HepG2 (cell line): Measurements from ENCODE around the gene TTLL1. TPM values are rescaled to one million over a fixed set of nuclear protein-coding genes. Genes with fewer than 3 reads are reported as not detected.
A peak's percentile ranks its signal among the peaks of the same experiment; 100 is the strongest.

Source experiments
- CHCHD3 ChIP-seq: sonication (generic); formaldehyde crosslinking; IDR thresholded peaks from 2 replicates; pipeline ENCODE4 v1.8.0; 2022; ENCODE audit warnings: mild to moderate bottlenecking, missing genetic modification reagents, moderate library complexity
- DNMT1 ChIP-seq: sonication (generic); formaldehyde crosslinking; IDR thresholded peaks from 2 replicates; pipeline ENCODE4 v1.5.1; 2020; ENCODE audit warnings: mild to moderate bottlenecking, missing genetic modification reagents
- GLI4 ChIP-seq: sonication (generic); formaldehyde crosslinking; IDR thresholded peaks from 2 replicates; pipeline ENCODE4 v1.5.1; 2020; ENCODE audit warnings: missing genetic modification reagents, mild to moderate bottlenecking, moderate library complexity, borderline replicate concordance
- MXD3 ChIP-seq: IDR thresholded peaks from 2 replicates; pipeline ENCODE4 v1.6.1; 2016; ENCODE audit warnings: mild to moderate bottlenecking, missing biosample characterization, missing genetic modification reagents
- NR0B2 ChIP-seq: sonication (generic); formaldehyde crosslinking; IDR thresholded peaks from 2 replicates; pipeline ENCODE4 v1.4.0; 2020; ENCODE audit warnings: mild to moderate bottlenecking, missing genetic modification reagents
- NR2F1 ChIP-seq, 2 experiments: fragments of 450-650 bp in 1 of 2; formaldehyde crosslinking in 1 of 2; IDR thresholded peaks; 2 replicates each; pipeline versions ENCODE4 v1.5.0 to v1.6.1; 2016 to 2020; ENCODE audit warnings: mild to moderate bottlenecking in 1 of 2, missing compliant biosample characterization in 1 of 2, missing genetic modification reagents in 1 of 2, moderate library complexity in 1 of 2
- NRL ChIP-seq: sonication (generic); formaldehyde crosslinking; IDR thresholded peaks from 2 replicates; pipeline ENCODE4 v1.5.0; 2020; ENCODE audit warnings: missing genetic modification reagents, mild to moderate bottlenecking, moderate library complexity, borderline replicate concordance
- SMARCC2 ChIP-seq: fragments of 450-650 bp; IDR thresholded peaks from 2 replicates; pipeline ENCODE4 v1.6.1; 2017; ENCODE audit warnings: antibody characterized with exemption, mild to moderate bottlenecking
- ZBTB40 ChIP-seq, 2 experiments: fragments of 450-650 bp in 1 of 2; sonication (generic) in 1 of 2; formaldehyde crosslinking in 1 of 2; IDR thresholded peaks; 2 replicates each; pipeline versions ENCODE4 v1.6.1 to v1.8.0; 2016 to 2022; ENCODE audit warnings: antibody characterized with exemption in 1 of 2, mild to moderate bottlenecking in 1 of 2, missing genetic modification reagents in 1 of 2
- ZNF20 ChIP-seq: sonication (generic); formaldehyde crosslinking; IDR thresholded peaks from 2 replicates; pipeline ENCODE4 v1.4.0; 2020; ENCODE audit warnings: mild to moderate bottlenecking, moderate library complexity, missing genetic modification reagents
- ZNF337 ChIP-seq: sonication (generic); formaldehyde crosslinking; IDR thresholded peaks from 2 replicates; pipeline ENCODE4 v1.5.1; 2020; ENCODE audit warnings: missing genetic modification reagents, low read depth, mild to moderate bottlenecking, borderline replicate concordance
- ZNF354B ChIP-seq: sonication (generic); formaldehyde crosslinking; IDR thresholded peaks from 2 replicates; pipeline ENCODE4 v1.8.0; 2022; ENCODE audit warnings: mild to moderate bottlenecking, missing genetic modification reagents
- ZSCAN12 ChIP-seq: sonication (generic); formaldehyde crosslinking; IDR thresholded peaks from 2 replicates; pipeline ENCODE4 v1.9.0; 2021; ENCODE audit warnings: mild to moderate bottlenecking, missing genetic modification reagents
- polyA plus RNA-seq, 8 experiments: library from polyadenylated mRNA; depleted of rRNA in 3 of 8; stranded (reverse) in 7 of 8; unstranded in 1 of 8; fragments of >200 nt; fragmentation: Illumina TruSeq in 4 of 8; extraction: Trizol in 4 of 8; gene quantifications; 2 replicates each; pipeline versions ENCODE4 v1.2.1 to v1.2.3, GENCODE V29; 2011 to 2016; ENCODE audit warnings: low read depth in 4 of 8, missing spikeins in 1 of 8, mixed read lengths in 1 of 8; ENCODE audit not compliant: insufficient read depth in 1 of 8
- total RNA-seq, 5 experiments: library from RNA; depleted of rRNA; stranded (reverse); fragments of >200 nt; fragmentation: Illumina TruSeq; extraction: Trizol; gene quantifications; 2 replicates each; pipeline ENCODE4 v1.2.3, GENCODE V29; 2016; ENCODE audit warnings: low read depth in 1 of 5
- TF ChIP-seq, protein P1 (sequence below): sonication (generic); formaldehyde crosslinking; IDR thresholded peaks from 2 replicates; pipeline ENCODE4 v1.9.0; 2022; ENCODE audit warnings: missing genetic modification reagents, mild to moderate bottlenecking, borderline replicate concordance
- TF ChIP-seq, protein P2 (sequence below): IDR thresholded peaks from 2 replicates; pipeline ENCODE4 v1.6.1; 2016

Gene TTLL1
- total and polyA plus RNA-seq, 2 of the 13 experiments (the other 11 are each of a cell fraction or from before 2014, with no cell fraction given) = 1.6 to 5.3 TPM

GRCh38 chr22:42993651-42994275 is 95.4 kb downstream of the TTLL1 start (continued):
- TF ChIP-seq, protein P1, sequence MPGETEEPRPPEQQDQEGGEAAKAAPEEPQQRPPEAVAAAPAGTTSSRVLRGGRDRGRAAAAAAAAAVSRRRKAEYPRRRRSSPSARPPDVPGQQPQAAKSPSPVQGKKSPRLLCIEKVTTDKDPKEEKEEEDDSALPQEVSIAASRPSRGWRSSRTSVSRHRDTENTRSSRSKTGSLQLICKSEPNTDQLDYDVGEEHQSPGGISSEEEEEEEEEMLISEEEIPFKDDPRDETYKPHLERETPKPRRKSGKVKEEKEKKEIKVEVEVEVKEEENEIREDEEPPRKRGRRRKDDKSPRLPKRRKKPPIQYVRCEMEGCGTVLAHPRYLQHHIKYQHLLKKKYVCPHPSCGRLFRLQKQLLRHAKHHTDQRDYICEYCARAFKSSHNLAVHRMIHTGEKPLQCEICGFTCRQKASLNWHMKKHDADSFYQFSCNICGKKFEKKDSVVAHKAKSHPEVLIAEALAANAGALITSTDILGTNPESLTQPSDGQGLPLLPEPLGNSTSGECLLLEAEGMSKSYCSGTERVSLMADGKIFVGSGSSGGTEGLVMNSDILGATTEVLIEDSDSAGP (CRISPR knock-in tag) = peak; percentile 68
- no peak for TF ChIP-seq SMARCC2
- no peak for TF ChIP-seq DNMT1 (CRISPR knock-in tag)
- no peak for TF ChIP-seq ZNF337 (CRISPR knock-in tag)
- TF ChIP-seq CHCHD3 (CRISPR knock-in tag) = no peak
- 0 out of 2 replicates have a peak, but pooled peaks have one; percentile 24 for TF ChIP-seq GLI4 (CRISPR knock-in tag)
- no peak for TF ChIP-seq MXD3 (CRISPR knock-in tag)
- no peak for TF ChIP-seq ZSCAN12
- TF ChIP-seq ZNF20 (CRISPR knock-in tag) = no peak
- TF ChIP-seq ZNF354B = no peak
- no peak for TF ChIP-seq NRL (CRISPR knock-in tag)
- TF ChIP-seq, protein P2, sequence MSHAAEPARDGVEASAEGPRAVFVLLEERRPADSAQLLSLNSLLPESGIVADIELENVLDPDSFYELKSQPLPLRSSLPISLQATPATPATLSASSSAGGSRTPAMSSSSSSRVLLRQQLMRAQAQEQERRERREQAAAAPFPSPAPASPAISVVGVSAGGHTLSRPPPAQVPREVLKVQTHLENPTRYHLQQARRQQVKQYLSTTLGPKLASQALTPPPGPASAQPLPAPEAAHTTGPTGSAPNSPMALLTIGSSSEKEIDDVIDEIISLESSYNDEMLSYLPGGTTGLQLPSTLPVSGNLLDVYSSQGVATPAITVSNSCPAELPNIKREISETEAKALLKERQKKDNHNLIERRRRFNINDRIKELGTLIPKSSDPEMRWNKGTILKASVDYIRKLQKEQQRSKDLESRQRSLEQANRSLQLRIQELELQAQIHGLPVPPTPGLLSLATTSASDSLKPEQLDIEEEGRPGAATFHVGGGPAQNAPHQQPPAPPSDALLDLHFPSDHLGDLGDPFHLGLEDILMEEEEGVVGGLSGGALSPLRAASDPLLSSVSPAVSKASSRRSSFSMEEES (CRISPR knock-in tag) = peak; percentile 25; the same call in 1 of the 2 replicates
- no peak for TF ChIP-seq NR0B2 (CRISPR knock-in tag)
- no peak for TF ChIP-seq NR2F1 (CRISPR knock-in tag; IDR thresholded peaks at IDR 0.05)
- no peak for TF ChIP-seq ZBTB40 (IDR thresholded peaks at IDR 0.05)
- TF ChIP-seq ZBTB40 (CRISPR knock-in tag; IDR thresholded peaks at IDR 0.05) = peak; percentile 40; the same call in 1 of the 2 replicates
